Measurements from ENCODE around the gene HSD17B12.

Gene HSD17B12

DNA sequence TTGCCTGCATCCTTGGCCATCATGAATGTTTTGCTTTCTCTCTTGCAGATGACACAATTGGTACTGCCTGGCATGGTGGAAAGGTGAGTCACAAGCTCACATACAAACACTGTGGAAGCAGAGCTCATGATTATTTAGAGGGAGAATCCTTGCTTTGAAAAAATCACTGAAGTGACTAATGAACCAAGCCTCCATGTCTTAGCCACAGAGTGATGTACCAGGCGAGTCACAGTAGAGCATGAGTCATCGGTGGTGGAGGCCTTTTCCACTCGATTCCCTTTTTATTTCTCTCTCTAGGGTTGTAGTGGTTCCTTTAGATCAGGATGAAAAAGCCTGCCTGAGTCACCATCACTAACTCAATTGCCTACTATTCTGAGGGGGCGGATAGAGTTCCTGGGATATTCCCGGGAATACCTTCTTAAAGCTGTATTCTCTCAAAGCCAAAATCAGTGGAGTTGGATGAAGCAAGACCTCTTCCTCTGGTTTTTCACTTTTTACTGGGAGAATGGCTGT lies 150.4 kb downstream of the HSD17B12 start:
- H3K4me3 ChIP-seq (ENCODE audit: low read depth, low read length) = no peak overlapping the region
- in situ Hi-C loops (cut with HindIII; ENCODE audit: low pct_ligation_motif_present, low sequenced_read_pairs) = no loop called here
- DNase-seq = peak; percentile 99
- TF ChIP-seq, protein P1, sequence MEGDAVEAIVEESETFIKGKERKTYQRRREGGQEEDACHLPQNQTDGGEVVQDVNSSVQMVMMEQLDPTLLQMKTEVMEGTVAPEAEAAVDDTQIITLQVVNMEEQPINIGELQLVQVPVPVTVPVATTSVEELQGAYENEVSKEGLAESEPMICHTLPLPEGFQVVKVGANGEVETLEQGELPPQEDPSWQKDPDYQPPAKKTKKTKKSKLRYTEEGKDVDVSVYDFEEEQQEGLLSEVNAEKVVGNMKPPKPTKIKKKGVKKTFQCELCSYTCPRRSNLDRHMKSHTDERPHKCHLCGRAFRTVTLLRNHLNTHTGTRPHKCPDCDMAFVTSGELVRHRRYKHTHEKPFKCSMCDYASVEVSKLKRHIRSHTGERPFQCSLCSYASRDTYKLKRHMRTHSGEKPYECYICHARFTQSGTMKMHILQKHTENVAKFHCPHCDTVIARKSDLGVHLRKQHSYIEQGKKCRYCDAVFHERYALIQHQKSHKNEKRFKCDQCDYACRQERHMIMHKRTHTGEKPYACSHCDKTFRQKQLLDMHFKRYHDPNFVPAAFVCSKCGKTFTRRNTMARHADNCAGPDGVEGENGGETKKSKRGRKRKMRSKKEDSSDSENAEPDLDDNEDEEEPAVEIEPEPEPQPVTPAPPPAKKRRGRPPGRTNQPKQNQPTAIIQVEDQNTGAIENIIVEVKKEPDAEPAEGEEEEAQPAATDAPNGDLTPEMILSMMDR (IDR thresholded peaks at IDR 0.05; ENCODE audit: low read depth, low read length, missing control alignments) = no peak
- H3K27me3 ChIP-seq (replicated peaks) = no peaks in the 10 kb centered on the region
- no peaks in the 10 kb centered on the region for H3K36me3 ChIP-seq (replicated peaks)
- peak overlapping the region; percentile 88 for H3K27ac ChIP-seq

DNA sequence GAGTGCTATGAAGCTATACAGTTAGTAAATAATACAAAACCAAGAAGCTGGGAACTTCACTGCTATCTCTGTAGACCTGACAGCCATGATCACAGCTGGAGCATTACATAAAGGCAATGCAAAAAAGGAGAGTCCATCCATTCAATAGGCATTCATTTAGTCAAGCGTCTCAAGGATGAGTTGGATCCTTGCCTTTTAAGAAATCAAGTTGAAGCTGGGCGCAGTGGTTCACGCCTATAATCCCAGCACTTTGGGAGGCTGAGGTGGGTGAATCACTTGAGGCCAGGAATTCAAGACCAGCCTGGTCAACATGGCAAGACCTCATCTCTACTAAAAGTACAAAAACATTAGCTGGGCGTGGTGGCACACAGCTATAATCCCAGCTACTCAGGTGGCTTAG lies 152.0 kb downstream of the HSD17B12 start:
- TF ChIP-seq, protein P1 (IDR thresholded peaks at IDR 0.05; ENCODE audit: low read depth, low read length, missing control alignments) = no peak
- H3K27me3 ChIP-seq (replicated peaks) = no peaks in the 10 kb centered on the region
- H3K36me3 ChIP-seq (replicated peaks) = no peaks in the 10 kb centered on the region
- no peak overlapping the region for H3K27ac ChIP-seq
- no peak for DNase-seq
- no peak overlapping the region for H3K4me3 ChIP-seq (ENCODE audit: low read depth, low read length)
- in situ Hi-C loops (cut with HindIII; ENCODE audit: low pct_ligation_motif_present, low sequenced_read_pairs) = no loop called here

DNA sequence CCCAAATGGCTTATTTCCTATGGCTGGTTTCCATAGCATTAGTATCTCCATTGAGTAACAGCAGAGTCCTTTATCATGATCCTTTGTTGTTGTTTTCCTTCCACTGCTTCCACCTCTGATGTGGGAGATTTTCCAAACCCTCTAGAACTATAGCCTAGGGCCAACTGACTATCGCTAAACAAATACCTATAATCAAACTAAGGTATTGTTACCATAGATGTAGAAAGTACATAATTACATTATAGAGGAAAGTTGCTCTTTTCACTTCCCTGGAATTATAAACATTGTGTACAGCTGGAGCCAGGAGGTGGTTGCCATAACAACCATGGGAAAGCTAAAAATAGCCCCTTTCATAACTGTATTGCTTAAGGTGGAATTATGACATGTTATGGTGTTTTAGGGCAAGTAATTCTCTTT lies 153.1 kb downstream of the HSD17B12 start:
- TF ChIP-seq, protein P1 (IDR thresholded peaks at IDR 0.05; ENCODE audit: low read depth, low read length, missing control alignments) = no peak
- peak overlapping the region; percentile 38 for H3K27ac ChIP-seq
- H3K27me3 ChIP-seq (replicated peaks) = no peaks in the 10 kb centered on the region
- peak; percentile 54 for DNase-seq
- H3K4me3 ChIP-seq (ENCODE audit: low read depth, low read length) = no peak overlapping the region
- peaks cover 2% of the 10 kb centered on the region for H3K36me3 ChIP-seq (replicated peaks)
- in situ Hi-C loops (cut with HindIII; ENCODE audit: low pct_ligation_motif_present, low sequenced_read_pairs) = no loop called here

DNA sequence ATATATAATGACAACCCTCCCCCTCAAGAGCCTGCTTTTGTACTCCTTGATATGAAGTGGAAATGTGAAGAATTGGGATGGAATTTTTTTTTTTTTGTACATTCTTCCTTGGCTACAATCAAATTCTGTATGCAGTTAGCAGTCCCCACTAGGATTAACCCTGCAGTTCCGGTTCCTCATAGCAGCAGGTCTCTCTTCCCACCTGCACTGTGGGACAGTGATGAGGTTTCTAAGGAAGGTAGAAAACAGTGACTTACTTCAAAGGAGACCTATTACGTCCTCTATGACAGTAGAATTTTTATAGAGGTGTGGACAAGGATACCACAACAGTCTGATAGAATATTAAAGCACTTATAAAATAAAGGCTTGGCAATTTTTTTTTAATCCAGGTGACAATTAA lies 153.7 kb downstream of the HSD17B12 start:
- H3K27ac ChIP-seq = no peak overlapping the region
- H3K27me3 ChIP-seq (replicated peaks) = no peaks in the 10 kb centered on the region
- TF ChIP-seq, protein P1 (IDR thresholded peaks at IDR 0.05; ENCODE audit: low read depth, low read length, missing control alignments) = no peak
- H3K4me3 ChIP-seq (ENCODE audit: low read depth, low read length) = no peak overlapping the region
- in situ Hi-C loops (cut with HindIII; ENCODE audit: low pct_ligation_motif_present, low sequenced_read_pairs) = no loop called here
- H3K36me3 ChIP-seq (replicated peaks) = peaks cover 3% of the 10 kb centered on the region
- DNase-seq = no peak

DNA sequence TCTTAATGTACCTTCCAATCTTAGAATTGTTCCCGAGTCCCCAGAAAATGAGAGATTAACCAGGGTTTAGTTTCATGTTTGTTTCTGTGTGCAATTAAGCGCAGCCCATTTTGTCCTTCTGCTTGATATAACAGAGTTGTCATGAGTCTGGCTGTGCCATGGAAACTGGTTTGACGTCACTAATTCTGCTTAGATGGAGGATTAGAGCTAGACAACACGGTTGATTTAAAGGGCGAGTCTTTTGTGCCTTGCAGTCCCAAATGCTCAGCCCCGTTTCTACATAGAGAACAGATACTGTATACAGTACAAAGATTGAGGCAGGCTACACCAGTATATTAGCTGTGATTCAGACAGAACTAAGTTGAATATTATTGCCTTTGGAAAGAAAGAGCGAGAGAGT lies 154.6 kb downstream of the HSD17B12 start:
- peaks cover 3% of the 10 kb centered on the region for H3K36me3 ChIP-seq (replicated peaks)
- H3K27ac ChIP-seq = no peak overlapping the region
- H3K4me3 ChIP-seq (ENCODE audit: low read depth, low read length) = no peak overlapping the region
- TF ChIP-seq, protein P1 (IDR thresholded peaks at IDR 0.05; ENCODE audit: low read depth, low read length, missing control alignments) = no peak
- peak; percentile 8 for DNase-seq
- no peaks in the 10 kb centered on the region for H3K27me3 ChIP-seq (replicated peaks)
- in situ Hi-C loops (cut with HindIII; ENCODE audit: low pct_ligation_motif_present, low sequenced_read_pairs) = no loop called here

- Histone ChIP-seq H3K36me3 (replicated peaks) (peaks cover 6% of the 10 kb centered on the region), H3K4me3 (ENCODE audit: low read depth, low read length) (no peak overlapping the region), H3K27ac (no peak overlapping the region), H3K27me3 (replicated peaks) (no peaks in the 10 kb centered on the region)
- TF ChIP-seq, protein P1 (IDR thresholded peaks at IDR 0.05; ENCODE audit: low read depth, low read length, missing control alignments) = no peak
- in situ Hi-C loops (cut with HindIII; ENCODE audit: low pct_ligation_motif_present, low sequenced_read_pairs) = no loop called here
- DNase-seq = no peak
Observed at GRCh38 chr11:43837879-43838278, 157.3 kb downstream of the HSD17B12 start.
